Activated CD4-positive, alpha-beta T cell treated with anti-CD3 and anti-CD28 coated beads, Interleukin-2, amount 10 ng/mL, durations not matched to agents 24 days and 14 days (primary cell): ENCODE results near the gene ABHD3. TPM values are rescaled to one million over a fixed set of nuclear protein-coding genes. Genes with fewer than 3 reads are reported as not detected.
"Not testable (repeated sequence)": the region's sequence is repeated elsewhere in the genome, so short reads cannot be mapped to it uniquely, and the experiment has no call there.

Experiments
- DNase-seq: peaks from one replicate; pipeline ENCODE4 v3.0.0; 2022
- H3K27ac Mint-ChIP-seq: one replicate; pipeline ENCODE4 v1.8.0; 2022; ENCODE audit warnings: mild to moderate bottlenecking, mixed read lengths
- H3K27me3 Mint-ChIP-seq: one replicate; pipeline ENCODE4 v1.8.0; 2022; ENCODE audit warnings: mixed read lengths
- H3K36me3 Mint-ChIP-seq: one replicate; pipeline ENCODE4 v1.8.0; 2022; ENCODE audit warnings: low read depth, mild to moderate bottlenecking, mixed read lengths
- H3K4me1 Mint-ChIP-seq: one replicate; pipeline ENCODE4 v1.8.0; 2021; ENCODE audit warnings: mixed read lengths
- H3K4me3 Mint-ChIP-seq: one replicate; pipeline ENCODE4 v1.8.0; 2022; ENCODE audit warnings: mild to moderate bottlenecking, moderate library complexity, mixed read lengths
- H3K9me3 Mint-ChIP-seq: one replicate; pipeline ENCODE4 v1.8.0; 2021; ENCODE audit warnings: mixed read lengths
- intact Hi-C: fragments of 100-400 bp; cut with micrococcal nuclease; formaldehyde crosslinking; loops from one replicate; pipeline ENCODE4 v1.15.1; 2023
- total RNA-seq: library from RNA; stranded (reverse); gene quantifications from 2 replicates; pipeline ENCODE4 v1.2.3, GENCODE V29; 2022

ABHD3 gene
- total RNA-seq, 1 donor from 2014 or later = 29.3 TPM

DNA sequence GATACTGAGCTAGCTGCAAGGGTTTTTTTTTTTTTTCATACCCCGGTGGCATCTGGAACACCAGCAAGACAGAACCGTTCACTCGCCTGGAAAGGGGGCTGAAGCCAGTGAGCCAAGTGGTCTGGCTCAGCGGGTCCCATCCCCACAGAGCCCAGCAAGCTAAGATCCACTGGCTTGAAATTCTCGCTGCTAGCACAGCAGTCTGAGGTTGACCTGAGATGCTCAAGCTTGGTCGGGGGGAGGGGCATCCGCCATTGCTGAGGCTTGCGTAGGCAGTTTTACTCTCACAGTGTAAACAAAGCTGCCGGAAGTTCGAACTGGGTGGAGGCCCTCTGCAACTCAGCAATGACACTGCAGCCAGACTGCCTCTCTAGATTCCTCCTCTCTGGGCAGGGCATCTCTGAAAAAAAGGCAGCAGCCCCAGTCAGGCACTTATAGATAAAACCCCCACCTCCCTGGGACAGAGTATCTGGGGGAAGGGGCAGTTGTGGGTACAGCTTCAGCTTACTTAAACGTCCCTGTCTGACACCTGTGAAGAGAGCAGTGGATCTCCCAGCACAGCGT lies 31.0 kb upstream of the ABHD3 start:
- Mint-ChIP-seq H3K4me1 (peaks cover 13% of the 10 kb centered on the region), H3K4me3 (no peak overlapping the region), H3K9me3 (peaks cover 8% of the 10 kb centered on the region), H3K36me3 (peaks cover 9% of the 10 kb centered on the region), H3K27ac (no peak overlapping the region), H3K27me3 (peaks cover 5% of the 10 kb centered on the region)
- DNase-seq = peak; percentile 71
- intact Hi-C loops = no loop called here

DNA sequence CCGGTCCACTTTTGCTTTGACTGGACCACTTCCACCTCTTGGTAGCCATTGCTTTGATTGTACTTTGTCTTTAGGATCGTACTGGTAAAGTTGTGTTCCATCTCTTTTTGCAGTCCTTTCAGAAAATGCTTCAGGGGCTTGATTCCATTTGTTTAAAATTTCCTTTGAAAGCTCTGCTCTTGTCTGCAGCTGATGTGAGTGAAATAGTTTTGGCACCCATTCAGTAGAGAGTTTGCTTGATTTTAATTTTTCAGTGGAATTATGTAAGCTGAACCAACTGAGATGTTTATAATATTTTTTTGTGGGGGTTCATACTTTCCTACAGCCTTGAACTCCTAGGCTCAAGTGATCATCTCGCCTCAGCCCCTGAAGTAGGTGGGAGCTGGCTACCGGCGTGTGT lies 28.4 kb upstream of the ABHD3 start:
- intact Hi-C loops = no loop called here
- Mint-ChIP-seq H3K27ac (no peak overlapping the region), H3K4me1 (no peaks in the 10 kb centered on the region), H3K27me3 (peaks cover 2% of the 10 kb centered on the region), H3K9me3 (peaks cover 8% of the 10 kb centered on the region), H3K4me3 (no peak overlapping the region), H3K36me3 (peaks cover 9% of the 10 kb centered on the region)
- DNase-seq = no peak

DNA sequence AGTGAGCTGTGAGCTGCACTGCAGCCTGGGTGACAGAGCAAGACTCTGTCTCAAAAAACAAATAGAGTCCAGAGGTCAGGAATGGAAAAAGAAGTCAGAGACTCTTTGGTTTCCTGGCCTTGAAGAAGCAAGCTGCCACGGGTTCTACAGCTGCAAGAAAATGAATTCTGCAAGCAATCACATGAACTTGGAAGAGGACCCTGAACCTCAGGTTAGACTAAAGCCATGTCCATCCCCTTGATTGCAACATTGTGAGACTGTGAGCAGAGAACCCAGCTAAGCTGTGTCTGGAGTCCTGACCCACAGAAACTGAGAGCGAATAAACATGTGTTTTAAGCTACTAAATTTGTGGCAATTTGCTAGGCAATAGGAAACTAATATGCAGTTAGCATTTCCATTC lies 23.1 kb upstream of the ABHD3 start:
- intact Hi-C loops = no loop called here
- H3K36me3 Mint-ChIP-seq = no peaks in the 10 kb centered on the region
- no peaks in the 10 kb centered on the region for H3K9me3 Mint-ChIP-seq
- H3K4me1 Mint-ChIP-seq = no peaks in the 10 kb centered on the region
- H3K27ac Mint-ChIP-seq = no peak overlapping the region
- H3K27me3 Mint-ChIP-seq = no peaks in the 10 kb centered on the region
- H3K4me3 Mint-ChIP-seq = no peak overlapping the region
- no peak for DNase-seq

DNA sequence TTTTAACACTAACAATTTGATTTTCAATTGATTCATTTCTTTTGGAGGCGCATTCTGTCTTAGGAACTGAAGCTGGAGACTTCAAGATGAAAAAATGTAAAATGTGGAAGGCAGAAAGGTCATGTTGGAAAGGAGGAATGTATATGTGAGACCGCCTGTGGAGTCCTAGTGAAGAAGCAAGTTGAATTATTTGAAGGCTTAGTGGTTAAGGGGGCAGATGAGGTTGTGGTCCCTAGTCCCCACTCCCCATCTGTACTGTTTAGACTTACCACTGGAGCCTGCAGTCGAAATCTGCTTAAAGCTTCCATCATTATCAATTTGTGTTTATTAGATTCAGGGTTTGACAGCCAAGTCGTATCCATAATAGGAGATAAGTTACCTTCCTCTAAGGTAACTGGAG lies 20.6 kb upstream of the ABHD3 start:
- DNase-seq = no peak
- no peak overlapping the region for H3K27ac Mint-ChIP-seq
- H3K9me3 Mint-ChIP-seq = no peaks in the 10 kb centered on the region
- H3K27me3 Mint-ChIP-seq = no peaks in the 10 kb centered on the region
- no peak overlapping the region for H3K4me3 Mint-ChIP-seq
- no peaks in the 10 kb centered on the region for H3K36me3 Mint-ChIP-seq
- H3K4me1 Mint-ChIP-seq = no peaks in the 10 kb centered on the region
- intact Hi-C loops = no loop called here

DNA sequence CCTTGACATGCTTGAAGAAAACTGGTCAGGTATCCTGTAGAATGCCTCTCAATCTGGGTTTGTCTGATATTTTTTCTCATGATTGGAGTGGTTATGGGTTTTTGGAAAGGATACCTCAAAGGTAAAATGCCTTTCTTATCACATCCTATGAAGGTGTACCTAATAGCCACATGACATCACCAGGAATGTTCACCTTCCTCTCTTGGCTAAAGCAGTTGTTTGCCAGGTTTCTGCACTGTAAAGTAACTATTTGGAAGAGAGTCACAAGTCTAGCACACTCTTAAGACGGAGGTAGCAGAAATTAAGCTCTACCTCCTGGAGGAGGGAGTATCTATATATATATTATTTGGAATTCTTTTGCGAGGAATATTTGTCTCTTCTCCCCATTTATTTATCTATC lies 18.1 kb upstream of the ABHD3 start:
- Mint-ChIP-seq H3K27ac (no peak overlapping the region), H3K4me1 (no peaks in the 10 kb centered on the region), H3K9me3 (peaks cover 4% of the 10 kb centered on the region), H3K27me3 (peaks cover 2% of the 10 kb centered on the region), H3K36me3 (no peaks in the 10 kb centered on the region), H3K4me3 (no peak overlapping the region)
- intact Hi-C loops = no loop called here
- no peak for DNase-seq

DNA sequence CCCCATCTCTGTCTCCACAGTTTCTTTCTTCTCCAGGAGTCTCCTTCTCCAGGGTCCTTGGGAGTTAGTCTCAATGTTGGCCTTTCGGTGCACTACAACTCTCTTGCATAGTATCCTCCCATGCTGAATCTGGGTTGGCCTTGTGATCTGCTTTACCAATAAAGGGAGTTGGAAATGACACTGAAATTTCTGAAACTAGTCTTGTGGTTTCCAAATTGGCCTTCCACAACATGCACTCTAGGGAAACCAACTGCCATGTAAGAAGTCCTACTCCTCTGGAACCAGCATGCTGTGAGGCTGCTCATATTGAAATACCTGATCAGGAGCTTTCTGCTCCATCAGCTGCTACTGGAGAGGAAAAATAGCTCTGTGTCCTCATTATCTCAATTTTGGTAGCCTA lies 9.9 kb upstream of the ABHD3 start:
- H3K27me3 Mint-ChIP-seq = peaks cover 8% of the 10 kb centered on the region
- intact Hi-C loops = no loop called here
- peaks cover 13% of the 10 kb centered on the region for H3K9me3 Mint-ChIP-seq

DNA sequence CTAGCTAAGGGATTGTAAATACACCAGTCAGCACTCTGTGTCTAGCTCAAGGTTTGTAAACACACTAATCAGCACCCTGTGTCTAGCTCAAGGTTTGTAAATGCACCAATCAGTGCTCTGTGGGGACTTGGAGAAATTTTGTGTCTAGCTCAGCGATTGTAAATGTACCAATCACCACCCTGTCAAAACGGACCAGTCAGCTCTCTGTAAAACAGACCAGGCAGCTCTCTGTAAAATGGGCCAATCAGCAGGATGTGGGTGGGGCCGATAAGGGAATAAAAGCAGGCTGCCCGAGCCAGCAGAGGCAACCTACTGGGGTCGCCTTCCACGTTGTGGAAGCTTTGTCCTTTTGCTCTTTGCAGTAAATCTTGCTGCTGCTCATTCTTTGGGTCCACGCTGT lies 2.6 kb upstream of the ABHD3 start:
- H3K36me3 Mint-ChIP-seq, H3K27me3 Mint-ChIP-seq, DNase-seq, intact Hi-C loops, H3K27ac Mint-ChIP-seq, H3K9me3 Mint-ChIP-seq, H3K4me3 Mint-ChIP-seq: not testable (repeated sequence)
- peaks cover 26% of the 10 kb centered on the region for H3K4me1 Mint-ChIP-seq

More for the DNA sequence above, 9.9 kb upstream of the ABHD3 start:
- Mint-ChIP-seq H3K27ac (no peak overlapping the region), H3K4me1 (peaks cover 8% of the 10 kb centered on the region), H3K36me3 (no peaks in the 10 kb centered on the region), H3K4me3 (no peak overlapping the region)
- no peak for DNase-seq

DNA sequence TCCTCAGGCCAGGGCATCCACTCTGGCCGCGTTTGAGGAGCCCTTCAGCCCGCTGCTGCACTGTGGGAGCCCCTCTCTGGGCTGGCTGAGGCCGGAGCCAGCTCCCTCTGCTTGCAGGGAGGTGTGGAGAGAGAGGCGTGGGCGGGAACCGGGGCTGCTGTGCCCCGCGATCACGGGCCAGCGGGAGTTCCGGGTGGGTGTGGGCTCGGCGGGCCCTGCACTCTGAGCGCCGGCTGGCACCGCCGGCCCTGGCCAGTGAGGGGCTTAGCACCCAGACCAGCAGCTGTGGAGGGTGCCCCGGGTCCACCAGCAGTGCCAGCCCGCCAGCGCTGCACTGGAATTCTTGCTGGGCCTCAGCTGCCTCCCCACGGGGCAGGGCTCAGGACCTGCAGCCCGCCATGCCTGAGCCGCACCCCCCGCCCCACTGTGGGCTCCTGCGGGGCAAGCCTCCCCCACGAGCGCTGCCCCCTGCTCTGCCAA lies 1.9 kb upstream of the ABHD3 start:
- H3K9me3 Mint-ChIP-seq = no peaks in the 10 kb centered on the region
- intact Hi-C loops = no loop called here
- H3K27me3 Mint-ChIP-seq = no peaks in the 10 kb centered on the region
- no peak for DNase-seq
- H3K4me3 Mint-ChIP-seq = no peak overlapping the region
- H3K27ac Mint-ChIP-seq = no peak overlapping the region
- peaks cover 26% of the 10 kb centered on the region for H3K4me1 Mint-ChIP-seq
- H3K36me3 Mint-ChIP-seq = peaks cover 9% of the 10 kb centered on the region

DNA sequence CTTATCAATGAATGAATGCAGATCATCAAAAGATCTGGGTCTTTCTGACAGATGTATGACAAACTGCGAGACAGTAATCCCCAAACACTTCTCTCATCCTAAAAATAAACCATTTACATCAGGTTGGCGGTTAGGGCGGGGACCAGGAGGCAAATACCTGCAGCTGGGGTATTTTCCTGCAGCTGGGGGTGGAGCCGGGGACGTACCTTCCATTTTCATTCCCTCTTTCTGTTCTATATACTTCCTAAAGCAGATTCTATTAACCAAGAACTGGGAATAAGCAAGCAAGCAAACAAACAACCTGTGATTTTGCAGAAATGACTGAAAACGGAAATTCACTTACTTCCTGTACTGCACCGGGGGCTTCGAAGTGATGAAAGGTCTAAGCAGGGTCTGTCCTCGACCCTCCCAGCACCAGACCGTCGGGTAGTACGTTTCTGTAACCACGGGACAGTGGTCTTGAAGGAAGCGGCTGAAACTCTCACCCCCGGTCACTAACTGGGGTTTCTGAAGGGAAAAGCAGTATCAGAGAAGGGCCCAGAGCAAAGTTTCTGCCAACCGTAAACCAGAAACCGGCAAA lies 1.2 kb downstream of the ABHD3 start:
- intact Hi-C loops = loop anchor here (1.0 kb wide), 1 partner anchor 20 kb away; no protein-coding TSS in a partner anchor
- H3K9me3 Mint-ChIP-seq = no peaks in the 10 kb centered on the region

DNA sequence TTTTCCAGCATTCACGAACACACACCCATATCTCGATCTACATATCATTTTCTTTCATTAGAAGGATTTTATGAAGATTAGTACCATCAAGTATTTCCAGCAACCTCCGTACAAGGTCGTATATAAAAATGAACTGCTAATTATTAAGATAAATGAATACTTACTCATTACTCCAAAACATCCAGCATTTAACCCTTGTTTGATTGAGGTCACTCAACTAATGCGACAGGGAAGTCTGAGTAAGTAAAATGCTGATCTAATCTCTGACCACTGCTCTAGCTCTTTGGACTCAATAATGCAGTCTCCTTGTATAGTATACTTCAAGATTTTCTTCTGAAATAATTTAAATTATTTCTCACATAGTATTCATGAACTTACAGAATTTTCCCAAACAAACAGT lies 2.0 kb downstream of the ABHD3 start:
- intact Hi-C loops = loop anchor here (1.0 kb wide), 1 partner anchor 19 kb away; no protein-coding TSS in a partner anchor
- H3K4me3 Mint-ChIP-seq = peak overlapping the region; percentile 98
- no peak for DNase-seq
- H3K27me3 Mint-ChIP-seq = no peaks in the 10 kb centered on the region
- peaks cover 30% of the 10 kb centered on the region for H3K36me3 Mint-ChIP-seq
- H3K4me1 Mint-ChIP-seq = peaks cover 21% of the 10 kb centered on the region
- H3K27ac Mint-ChIP-seq = peak overlapping the region; percentile 96
- H3K9me3 Mint-ChIP-seq = no peaks in the 10 kb centered on the region

More for the DNA sequence above, 1.2 kb downstream of the ABHD3 start:
- DNase-seq = peak; percentile 76
- Mint-ChIP-seq H3K36me3 (peaks cover 25% of the 10 kb centered on the region), H3K27ac (peak overlapping the region; percentile 96), H3K27me3 (no peaks in the 10 kb centered on the region), H3K4me3 (peak overlapping the region; percentile 98), H3K4me1 (peaks cover 21% of the 10 kb centered on the region)

DNA sequence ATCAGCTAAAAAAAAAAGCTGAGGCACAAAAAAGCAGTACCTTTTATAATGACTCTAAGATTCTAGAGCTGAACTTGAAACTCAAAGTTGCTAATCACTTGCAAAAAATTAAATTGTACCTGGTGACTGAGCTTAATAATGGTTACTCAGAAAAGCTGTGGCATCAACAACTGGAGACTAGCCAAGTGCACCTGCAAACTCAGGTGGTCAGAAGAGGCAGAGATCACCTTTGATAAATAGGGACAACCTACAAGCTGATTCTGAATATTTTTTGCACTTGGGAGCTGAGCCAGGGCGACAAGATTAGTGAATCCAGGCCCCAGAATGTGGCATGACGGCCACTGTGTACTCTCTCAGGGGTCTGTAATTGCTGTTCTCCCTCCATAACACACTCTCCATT lies 3.0 kb downstream of the ABHD3 start:
- Mint-ChIP-seq H3K27me3 (no peaks in the 10 kb centered on the region), H3K9me3 (no peaks in the 10 kb centered on the region), H3K4me1 (peaks cover 19% of the 10 kb centered on the region), H3K27ac (no peak overlapping the region), H3K36me3 (peaks cover 33% of the 10 kb centered on the region), H3K4me3 (no peak overlapping the region)
- no peak for DNase-seq
- intact Hi-C loops = no loop called here

DNA sequence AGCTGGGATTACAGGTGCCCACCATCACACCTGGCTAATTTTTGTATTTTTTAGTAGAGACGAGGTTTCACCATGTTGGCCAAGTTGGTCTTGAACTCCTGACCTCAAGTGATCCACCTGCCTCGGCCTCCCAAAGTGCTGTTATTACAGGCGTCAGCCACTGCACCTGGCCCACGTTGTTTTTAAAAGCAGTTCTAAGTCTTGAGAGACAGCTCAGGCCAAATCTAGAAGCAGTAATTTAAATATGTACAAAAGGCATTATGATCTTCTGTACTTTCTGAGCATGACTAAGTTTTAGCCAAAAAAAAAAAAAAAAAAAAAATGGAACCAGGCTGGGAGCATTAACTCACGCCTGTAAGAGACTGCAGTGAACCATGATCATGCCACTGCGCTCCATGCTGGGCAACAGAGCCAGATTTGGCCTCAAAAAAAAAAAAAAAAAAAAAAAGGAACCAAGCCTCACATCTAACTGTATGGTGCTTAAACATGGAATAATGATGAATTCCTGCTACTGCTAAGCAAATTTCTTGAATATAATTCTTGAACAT lies 4.0 kb downstream of the ABHD3 start:
- Mint-ChIP-seq H3K4me3 (no peak overlapping the region), H3K36me3 (peaks cover 36% of the 10 kb centered on the region), H3K4me1 (peaks cover 18% of the 10 kb centered on the region), H3K9me3 (no peaks in the 10 kb centered on the region), H3K27me3 (no peaks in the 10 kb centered on the region), H3K27ac (no peak overlapping the region)
- intact Hi-C loops = no loop called here
- no peak for DNase-seq

DNA sequence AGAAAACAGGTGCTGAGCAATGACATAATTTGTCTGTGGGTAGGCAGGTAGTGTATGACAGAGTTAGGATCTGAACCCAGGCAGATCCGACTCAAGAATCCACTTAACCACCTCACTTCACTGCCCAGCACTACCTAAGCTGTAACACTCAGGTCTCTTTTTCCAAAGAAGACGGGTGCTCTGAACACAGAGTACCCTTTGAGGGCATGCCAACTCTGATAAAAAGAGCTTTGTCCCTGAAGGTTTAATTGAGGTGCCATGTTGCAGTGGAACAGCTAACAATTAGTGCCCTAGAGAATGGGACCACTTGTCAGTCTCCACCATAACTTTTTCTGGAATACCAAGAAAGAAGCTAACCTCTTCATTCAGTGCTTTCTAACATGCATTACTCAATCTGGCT lies 11.3 kb downstream of the ABHD3 start:
- peaks cover 9% of the 10 kb centered on the region for H3K4me1 Mint-ChIP-seq
- H3K4me3 Mint-ChIP-seq = no peak overlapping the region
- intact Hi-C loops = no loop called here
- DNase-seq = no peak
- H3K9me3 Mint-ChIP-seq = peaks cover 4% of the 10 kb centered on the region
- peaks cover 59% of the 10 kb centered on the region for H3K36me3 Mint-ChIP-seq
- H3K27me3 Mint-ChIP-seq = no peaks in the 10 kb centered on the region
- H3K27ac Mint-ChIP-seq = no peak overlapping the region

DNA sequence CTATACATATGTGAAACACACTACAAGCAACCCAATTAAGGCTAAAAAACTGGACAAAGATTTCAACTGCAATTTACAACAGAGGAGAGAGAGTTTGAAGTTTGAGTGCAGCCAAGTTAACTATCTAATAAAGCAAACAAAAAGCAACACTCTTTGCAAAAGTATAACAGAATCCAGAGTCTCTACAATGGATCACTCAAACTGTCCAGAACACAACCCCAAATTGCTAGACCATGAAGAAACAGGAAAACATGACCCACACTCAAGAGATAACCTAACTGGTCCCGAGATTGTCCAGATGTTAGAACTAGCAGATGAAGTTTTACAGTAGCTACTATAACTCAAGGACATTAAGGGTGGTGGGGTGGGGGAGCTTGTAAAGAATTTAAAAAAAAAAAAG lies 14.8 kb downstream of the ABHD3 start:
- Mint-ChIP-seq H3K9me3 (peaks cover 4% of the 10 kb centered on the region), H3K27ac (no peak overlapping the region), H3K36me3 (peaks cover 56% of the 10 kb centered on the region), H3K4me1 (peaks cover 11% of the 10 kb centered on the region), H3K4me3 (no peak overlapping the region), H3K27me3 (no peaks in the 10 kb centered on the region)
- DNase-seq = no peak
- intact Hi-C loops = loop anchor here (10.0 kb wide), 1 partner anchor 55 kb away; the partner anchor contains the start of gene MIB1
